IPS-11a (cell line): ENCODE data around the gene LHCGR.
"Not testable (repeated sequence)": the region's sequence is repeated elsewhere in the genome, so short reads cannot be mapped to it uniquely, and the experiment has no call there.

Source experiments
- H3K4me3 ChIP-seq: one replicate; pipeline ENCODE4 v1.5.1; 2013; ENCODE audit warnings: low read depth, low read length, control low read depth

The LHCGR gene

DNA sequence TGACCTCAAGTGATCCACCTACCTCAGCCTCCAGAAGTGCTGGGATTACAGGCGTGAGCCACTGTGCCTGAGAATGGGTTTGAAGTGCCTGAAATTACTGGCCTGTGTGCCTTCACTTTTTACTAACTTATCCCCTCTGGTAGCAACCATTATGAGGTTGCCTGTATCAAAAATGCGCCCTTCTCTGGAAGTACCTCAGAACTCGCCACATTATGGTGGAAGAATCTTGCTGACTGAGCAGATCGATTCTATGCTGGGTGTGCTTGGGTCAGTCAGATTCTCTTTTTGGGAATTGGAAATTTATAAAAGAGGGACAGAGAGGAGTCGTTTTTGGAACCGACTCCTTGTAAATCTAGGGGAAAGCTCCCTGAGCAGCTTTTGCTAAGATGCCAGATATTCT lies 8.2 kb downstream of the LHCGR start:
- H3K4me3 ChIP-seq, result no peak overlapping the region

DNA sequence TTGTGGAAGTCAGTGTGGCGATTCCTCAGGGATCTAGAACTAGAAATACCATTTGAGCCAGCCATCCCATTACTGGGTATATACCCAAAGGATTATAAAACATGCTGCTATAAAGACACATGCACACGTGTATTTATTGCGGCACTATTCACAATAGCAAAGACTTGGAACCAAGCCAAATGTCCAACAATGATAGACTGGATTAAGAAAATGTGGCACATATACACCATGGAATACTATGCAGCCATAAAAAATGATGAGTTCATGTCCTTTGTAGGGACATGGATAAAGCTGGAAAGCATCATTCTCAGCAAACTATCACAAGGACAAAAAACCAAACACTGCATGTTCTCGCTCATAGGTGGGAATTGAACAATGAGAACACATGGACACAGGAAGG lies 16.3 kb downstream of the LHCGR start:
- not testable (repeated sequence) for H3K4me3 ChIP-seq

DNA sequence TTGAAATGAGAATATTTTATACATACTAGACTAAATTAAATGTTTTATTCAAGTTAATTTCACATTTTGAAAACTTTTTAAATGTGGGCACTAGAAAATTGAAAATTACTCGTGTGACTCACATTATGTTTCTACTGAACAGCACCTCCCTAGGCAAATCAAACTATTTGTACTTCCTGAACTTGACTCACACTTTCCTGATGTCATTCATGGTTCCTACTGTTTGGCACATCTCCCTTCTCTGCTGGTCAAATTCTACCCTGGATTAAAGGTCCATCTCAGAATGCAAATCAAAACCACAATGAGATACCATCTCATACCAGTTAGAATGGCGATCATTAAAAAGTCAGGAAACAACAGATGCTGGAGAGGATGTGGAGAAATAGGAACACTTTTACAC lies 16.7 kb downstream of the LHCGR start:
- H3K4me3 ChIP-seq, result no peak overlapping the region

DNA sequence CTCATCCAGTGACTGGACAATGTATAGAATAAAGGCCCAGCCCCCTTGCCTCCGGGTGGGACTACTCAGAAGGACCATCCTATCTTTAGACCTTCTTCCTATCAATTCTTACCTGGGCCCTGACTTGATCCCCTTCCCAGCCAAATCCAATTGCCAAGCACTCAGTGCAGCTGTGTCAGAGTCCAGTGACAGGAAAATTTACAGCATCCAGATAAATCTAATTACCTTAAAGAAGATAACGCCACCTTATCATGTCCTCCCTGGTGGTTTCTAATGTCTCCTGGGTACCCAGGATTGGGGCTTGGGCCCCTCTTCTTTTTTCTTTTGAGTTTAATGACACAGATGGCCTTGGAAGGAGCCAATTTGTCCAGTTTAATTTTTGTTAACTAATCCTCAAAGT lies 19.3 kb downstream of the LHCGR start:
- no peak overlapping the region for H3K4me3 ChIP-seq

DNA sequence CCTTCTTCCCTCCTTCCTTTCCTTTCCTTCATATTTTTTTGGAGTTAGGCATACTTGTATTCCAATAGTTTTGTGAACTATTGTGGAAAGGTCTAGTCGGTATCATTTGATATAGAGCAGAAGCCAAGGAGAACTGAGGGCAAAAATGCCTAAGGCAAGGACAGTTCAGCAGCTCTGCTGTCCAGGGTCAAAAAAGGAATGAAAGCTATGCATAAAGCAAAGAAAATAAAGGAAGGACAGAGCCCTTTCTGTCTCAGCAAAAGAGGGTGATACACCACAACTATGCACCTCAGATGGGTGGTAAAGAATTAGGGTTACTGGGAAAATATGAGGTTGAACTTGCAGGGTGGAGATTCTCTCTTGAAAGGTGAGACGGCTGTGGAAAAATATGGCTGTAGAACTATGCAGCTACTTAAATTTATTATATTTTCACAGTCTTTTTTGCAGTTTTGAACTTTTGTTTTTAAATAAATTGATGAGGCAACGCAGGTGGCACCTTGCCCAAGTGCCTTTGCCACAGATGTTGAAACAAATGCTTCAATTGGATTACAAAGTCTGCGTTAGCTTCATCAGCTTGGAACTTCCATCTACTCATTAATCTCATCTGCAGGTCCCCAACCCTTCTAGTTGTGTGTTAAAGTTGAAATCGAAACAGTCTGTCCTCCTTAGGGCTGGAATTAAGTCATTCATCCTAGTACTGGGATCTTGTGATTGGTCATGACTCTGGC lies 20.8 kb downstream of the LHCGR start:
- H3K4me3 ChIP-seq, result no peak overlapping the region

DNA sequence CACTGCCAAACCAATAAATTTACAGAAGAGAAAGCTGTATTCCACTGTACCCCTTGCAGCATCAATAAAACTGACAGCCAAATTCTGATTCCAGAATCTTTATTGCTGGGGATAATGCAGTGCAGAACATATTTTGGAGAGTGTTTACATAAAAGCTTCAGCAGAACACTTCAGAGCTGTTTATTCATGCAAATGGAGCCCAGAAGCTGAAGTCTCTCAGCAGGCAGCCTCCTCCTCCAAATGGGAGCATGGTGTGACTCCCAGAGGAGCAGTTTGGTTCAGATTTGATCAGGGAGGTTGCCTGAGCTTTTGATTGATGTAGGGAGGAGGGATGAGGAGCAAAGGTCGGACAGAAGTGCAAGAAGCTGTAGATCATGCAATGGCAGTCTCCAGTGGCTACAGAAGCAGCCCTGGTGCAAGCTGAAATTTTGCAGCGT lies 22.4 kb downstream of the LHCGR start:
- no peak overlapping the region for H3K4me3 ChIP-seq

- no peak overlapping the region for H3K4me3 ChIP-seq
Observed at GRCh38 chr2:48728840-48729239, 26.7 kb downstream of the LHCGR start.

DNA sequence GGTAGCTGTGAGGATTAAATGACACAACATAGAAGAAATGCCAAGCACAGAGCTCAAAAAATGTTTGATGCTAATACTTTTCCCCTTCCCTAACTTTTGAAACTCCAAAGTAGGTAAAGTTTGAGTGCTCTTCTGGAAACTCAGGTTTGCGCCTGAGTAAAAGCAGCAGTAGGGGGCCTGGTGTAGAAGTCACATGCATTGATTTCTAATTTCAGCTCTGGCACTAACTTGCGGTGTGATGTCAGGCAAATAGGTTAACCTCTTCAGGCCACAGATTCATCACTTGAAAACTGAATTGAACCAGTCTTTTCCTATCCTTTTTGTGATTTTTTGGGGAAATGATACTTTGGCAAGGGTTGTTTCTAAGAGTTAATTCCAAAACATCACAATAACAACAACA lies 27.2 kb downstream of the LHCGR start:
- H3K4me3 ChIP-seq, result no peak overlapping the region

DNA sequence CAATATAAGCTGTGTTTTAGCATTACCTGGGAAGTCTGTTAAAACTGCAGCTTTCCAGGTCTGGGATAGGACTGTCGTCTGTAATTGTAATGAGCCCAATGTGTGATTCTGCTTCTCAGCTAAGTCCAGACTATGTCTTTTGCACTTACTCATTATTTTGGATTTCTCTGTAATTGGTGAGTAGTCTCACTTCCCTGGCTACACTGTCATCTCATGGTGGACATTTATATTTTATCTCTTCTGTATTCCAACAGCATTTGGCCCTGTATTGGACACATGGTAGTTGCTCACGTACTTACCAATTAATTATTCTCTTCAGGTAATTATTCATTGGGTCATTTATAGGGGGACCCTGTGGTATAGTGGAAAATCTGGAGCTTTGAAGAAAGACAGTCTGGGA lies 28.0 kb downstream of the LHCGR start:
- H3K4me3 ChIP-seq, result no peak overlapping the region

DNA sequence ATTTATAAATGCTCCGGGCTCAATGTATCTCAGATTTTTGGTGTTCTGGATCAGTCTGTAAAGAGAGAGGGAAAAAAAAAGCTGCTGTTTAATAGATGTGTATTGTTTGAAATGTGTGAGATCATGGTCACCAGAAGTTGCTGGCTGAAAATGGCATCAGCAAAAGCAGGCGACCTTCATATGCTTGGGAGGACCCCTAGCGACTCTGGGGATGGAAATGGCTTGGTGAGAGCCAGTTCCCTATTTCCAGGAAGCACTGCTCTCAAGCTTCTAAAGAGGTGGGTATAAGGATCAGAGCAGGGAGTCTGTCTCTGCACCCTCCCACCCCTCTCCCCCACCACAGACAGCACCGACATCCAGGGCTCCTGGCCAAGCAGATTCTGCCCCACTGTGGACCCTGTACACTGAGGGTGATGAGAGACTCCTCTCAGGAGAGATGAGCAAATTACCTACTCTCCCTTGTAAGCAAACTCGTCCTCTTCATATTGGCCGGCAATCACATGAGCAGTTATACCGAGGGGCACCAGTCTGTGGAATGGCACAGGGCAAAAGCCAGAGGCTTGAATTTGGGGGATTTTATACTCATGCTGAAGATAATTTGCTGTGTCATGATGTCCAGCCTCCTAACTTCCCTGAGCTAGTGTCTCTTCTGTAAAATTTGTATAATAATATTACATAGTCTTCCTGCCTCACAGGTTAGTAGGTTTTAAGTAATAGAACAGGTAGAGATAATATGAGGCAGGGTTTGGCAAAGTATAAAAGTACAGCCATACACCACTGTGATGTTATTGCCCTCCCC lies 29.6 kb downstream of the LHCGR start:
- H3K4me3 ChIP-seq, result no peak overlapping the region

DNA sequence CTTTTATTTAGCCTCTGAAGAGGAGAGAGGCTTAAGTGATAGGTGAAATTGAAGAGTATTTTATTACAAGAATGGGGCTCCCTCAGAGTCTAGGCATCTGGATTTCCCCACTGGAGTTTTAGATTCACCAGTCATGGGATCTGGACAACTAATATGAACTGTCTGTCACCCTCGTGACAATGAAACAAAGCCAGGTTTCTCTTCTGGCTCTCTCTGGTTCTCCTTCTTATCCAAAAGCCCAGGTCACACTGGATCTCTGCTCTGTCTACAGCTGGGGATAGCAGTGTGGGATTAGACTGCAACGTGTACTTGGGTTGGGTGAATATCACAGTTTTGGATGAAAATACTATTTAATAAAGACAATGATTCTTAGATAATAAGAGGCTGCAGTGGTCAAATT lies 31.2 kb downstream of the LHCGR start:
- no peak overlapping the region for H3K4me3 ChIP-seq

GRCh38 chr2:48723129-48723528 lies 32.4 kb downstream of the LHCGR start:
- no peak overlapping the region for H3K4me3 ChIP-seq

GRCh38 chr2:48722391-48722790 lies 33.1 kb downstream of the LHCGR start:
- H3K4me3 ChIP-seq, result no peak overlapping the region

DNA sequence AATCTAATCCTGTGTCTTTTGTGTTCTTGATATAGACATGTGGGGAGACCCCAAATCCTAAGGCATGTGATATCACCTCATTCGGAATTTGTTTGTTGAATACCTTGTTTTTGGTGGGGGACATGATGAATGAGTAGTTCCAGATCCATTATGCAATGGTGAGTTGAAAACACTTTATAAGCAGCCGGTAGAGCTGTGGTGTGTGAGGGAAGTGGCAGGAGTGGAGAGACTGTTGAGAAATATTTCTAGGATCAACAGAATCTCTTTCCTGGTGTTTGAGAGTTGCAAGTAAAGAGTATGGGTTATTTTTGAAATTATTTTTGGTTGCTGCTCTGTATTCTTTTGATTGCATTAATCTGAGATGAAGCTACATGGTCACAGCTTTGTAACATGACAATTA lies 34.4 kb downstream of the LHCGR start:
- H3K4me3 ChIP-seq, result no peak overlapping the region

DNA sequence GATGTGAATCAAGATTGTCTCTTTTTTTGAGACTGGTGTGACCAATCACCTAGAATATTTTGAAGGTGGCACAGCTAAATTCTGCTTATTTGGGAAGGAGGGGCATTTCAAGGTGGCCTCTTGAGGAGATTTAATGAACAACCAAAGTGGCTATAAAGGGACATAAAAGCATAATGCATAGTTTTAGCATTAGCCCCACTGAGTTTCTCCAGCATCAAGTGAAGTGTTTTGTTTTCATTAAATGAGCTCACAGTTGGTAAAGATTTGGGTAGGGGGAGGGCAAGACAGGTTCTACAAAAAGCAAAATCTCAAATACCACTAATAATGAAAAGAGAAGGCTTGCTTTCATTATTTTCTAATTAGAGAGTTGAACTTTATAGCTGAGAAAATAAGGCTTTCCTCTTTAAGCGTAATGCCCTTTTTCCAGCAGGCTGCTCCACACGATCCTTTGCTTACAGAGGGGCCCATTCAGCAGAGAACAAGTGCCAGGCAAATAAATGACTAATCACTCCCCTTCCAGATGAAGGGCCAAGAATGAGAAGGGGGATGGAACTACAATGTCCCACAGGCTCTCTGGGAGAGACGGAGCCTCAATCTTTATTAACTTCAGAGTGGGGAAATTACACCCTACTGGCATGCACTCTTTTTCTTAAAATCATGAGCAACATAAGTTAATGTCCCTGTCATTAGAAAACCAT lies 35.9 kb downstream of the LHCGR start:
- H3K4me3 ChIP-seq, result no peak overlapping the region

DNA sequence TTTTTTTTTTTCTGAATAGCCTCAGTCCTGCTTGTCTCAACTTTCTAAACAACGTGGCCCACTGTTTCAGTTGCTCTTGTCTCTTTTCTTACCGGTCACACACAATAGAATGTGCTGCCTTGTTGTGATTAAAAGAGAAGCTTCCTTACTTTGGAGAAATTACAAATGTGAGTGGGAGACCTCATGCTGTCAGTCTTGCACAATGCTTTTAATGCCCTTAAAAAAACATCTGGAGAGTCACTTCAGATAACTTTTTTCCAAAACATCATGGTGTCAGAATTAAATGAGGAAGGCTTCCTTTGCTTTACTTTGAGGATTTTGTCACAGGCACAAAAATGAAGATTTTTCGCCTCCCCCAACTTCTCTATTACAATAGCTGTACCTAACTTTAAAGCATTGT lies 37.7 kb downstream of the LHCGR start:
- no peak overlapping the region for H3K4me3 ChIP-seq

GRCh38 chr2:48715956-48716355 lies 39.6 kb downstream of the LHCGR start:
- no peak overlapping the region for H3K4me3 ChIP-seq

DNA sequence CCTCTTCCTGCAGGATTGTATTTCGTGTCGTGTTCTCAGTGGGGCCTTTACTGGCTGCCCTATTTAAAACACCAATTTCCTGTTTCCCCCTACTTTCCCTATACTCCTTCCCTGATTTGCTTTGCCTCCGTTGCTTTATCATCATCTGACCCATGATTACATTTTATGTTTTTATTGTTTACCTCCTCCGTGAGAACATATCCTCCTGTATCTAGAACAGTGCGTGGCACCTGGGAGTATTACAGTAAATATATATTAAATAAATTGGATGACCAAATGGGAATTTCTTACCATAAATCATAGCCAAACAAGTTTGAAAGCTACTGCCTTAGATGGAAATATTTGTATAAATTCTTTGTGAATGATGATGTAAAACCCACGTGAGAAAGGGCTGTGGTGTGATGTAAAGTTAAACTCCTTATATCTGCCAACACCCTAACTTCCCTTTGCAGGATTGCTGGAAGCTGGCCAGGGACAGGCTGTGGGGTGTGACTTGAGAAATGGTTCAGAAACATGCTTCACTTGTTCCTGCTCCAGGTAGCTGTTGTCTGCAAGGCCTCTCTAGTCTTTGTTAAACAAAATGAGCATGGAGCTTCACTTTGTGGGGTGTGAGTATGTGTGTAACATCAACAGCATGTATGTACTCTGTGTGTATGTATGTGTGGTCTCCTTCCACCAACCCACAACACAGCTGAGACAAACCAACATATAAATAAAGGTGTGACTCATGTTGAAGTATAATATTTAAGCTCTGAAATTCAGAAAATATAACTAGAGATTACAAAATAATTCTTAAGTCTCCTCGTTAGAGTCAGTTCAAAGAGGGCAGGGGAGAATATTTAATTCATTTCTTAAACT lies 40.3 kb downstream of the LHCGR start:
- H3K4me3 ChIP-seq, result no peak overlapping the region

DNA sequence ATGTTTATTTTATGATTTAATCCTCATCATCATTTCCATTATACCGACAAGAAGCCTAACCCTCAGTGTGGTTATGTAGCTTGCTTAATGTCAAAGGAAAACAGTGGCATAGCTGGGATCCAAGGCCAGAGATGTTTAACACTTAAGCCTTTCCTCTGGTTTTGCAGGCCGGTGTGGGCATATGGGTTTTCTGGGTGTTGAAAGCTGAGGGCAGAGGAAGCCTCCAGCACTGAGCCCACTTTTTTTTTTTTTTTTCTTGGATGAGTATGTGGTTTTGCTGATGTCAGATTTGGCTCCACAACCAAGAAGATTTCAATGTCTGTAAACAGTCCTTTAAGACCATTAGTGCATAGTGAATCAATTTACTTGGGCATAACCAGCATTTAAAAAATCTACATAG lies 41.3 kb downstream of the LHCGR start:
- no peak overlapping the region for H3K4me3 ChIP-seq

- H3K4me3 ChIP-seq, result no peak overlapping the region
Observed at GRCh38 chr2:48713647-48714046, 41.9 kb downstream of the LHCGR start.

DNA sequence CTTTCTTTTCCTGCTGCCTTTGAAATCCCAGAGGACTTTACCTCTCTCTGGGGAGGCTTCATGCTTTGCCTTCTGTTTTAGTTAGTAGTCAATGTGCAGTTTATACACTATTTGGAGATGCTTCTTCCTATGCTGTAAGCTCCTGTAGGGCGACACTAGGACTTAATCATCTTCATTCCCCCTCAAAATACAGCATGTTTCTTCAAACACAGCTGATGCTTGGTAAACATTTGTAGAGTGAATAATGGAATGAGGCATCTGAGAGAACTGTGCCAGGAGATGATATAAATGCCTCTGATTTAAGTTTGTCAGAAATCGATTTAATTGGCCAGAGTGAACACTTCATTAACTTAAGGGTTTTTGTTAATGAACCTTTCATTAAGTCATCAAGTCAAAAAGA lies 43.4 kb downstream of the LHCGR start:
- no peak overlapping the region for H3K4me3 ChIP-seq
